T follicular helper cell (primary cell): ENCODE data around the gene RAD51B.
"Not testable (repeated sequence)": the region's sequence is repeated elsewhere in the genome, so short reads cannot be mapped to it uniquely, and the experiment has no call there.

Experiments used
- DNase-seq: peaks from one replicate; pipeline ENCODE4 v3.0.0-alpha.2; 2020; ENCODE audit warnings: low read depth

RAD51B gene

DNA sequence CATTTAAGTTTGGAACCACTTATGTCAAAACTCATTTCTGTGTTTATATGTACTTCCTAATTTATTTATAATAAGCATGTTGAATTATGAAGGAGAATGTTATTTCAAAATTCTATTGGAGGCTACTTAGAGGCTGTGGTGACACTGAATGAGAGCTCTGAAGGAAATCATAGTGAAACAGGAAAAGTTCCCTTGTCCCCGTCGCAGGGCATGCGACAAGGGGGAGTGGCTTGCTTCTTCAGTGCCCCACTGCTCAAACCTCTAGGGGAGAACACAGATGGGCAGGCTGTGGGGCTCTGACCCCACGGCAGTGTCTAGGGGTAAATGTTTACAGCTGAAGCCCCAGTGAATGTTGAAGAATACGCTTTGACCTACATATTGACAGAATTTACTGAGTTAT lies 261.9 kb downstream of the RAD51B start:
- no peak for DNase-seq

DNA sequence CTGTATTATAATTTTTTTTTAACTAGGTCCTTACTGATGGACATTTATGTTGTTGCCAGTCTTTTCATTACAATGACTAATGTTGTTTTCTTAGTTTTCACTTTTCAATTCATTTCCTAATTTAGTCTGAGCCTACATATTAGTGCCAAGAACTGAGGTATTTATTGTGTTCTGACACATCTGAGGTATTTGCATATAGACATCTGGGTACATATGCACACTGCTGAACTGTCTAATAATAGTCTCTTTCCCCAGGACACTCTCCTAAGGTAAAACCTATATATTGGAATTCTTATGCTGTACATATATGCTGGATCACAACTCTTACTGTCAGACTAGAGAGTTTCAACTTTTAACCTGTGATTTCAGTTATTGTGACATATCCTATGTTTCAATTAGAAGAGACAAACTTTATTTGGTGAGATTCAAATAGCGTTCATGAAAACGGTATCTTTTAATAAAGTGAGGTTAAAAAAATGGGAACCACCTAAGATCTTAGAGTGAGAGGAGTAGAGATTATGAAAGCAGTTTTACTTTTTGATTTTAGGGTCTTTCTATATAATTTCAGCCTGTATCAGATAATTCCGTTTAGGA lies 263.2 kb downstream of the RAD51B start:
- DNase-seq: no peak

DNA sequence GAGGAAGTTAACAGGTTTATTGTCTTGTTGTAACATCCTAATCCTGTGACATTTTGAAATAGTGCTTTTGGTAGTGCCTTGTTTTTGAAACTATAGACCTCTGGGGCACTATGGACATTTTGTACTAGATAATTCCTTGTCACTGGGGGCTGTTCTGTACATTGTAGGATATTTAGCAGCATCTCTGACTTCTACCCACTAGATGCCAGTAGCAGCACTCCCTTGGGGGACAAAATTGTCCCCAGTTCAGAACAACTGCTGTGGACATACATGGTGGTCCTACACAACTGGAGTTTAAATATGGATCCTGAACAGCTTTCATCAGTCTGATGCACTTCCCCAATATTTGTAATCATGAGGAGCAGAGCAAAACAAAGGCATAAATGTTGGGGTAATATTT lies 264.7 kb downstream of the RAD51B start:
- no peak for DNase-seq

DNA sequence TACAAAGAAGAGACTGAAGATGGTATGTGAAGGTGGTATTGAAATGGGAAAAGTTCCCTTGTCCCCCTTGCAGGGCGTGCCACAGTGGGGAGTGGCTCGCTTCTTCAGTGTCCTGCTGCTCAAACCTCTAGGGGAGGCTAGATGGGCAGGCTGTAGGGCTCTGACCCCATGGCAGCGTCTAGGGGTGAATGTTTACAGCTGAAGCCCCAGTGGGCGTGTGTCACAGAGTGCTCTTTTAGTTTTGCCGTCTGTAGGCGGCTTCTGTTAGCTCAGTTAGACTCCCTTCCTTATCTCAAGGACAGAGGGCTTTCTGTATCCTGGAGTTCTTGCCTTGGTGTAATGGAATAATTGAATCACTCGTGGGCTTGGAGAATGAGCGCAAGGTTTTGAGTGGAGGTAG lies 266.2 kb downstream of the RAD51B start:
- no peak for DNase-seq

DNA sequence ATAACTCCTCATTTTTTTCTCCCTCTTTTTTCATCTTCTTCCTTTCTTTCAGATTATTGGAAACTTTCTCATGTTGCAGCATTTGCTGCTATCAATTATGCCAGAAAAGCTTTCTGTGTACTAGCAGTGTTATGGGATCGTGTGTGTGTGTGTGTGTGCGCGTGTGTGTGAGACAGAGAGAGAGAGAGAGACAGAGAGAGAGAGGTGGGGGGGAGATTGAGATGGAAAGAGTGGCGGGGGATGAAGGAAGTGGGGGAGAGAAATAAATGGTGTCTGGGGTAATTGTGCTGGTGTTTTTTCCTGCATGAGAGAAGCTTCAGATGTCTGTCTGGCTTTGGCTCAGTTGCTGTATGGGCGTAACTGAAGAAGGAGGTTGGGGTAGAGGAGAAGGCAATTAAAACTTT lies 268.9 kb downstream of the RAD51B start:
- no peak for DNase-seq

DNA sequence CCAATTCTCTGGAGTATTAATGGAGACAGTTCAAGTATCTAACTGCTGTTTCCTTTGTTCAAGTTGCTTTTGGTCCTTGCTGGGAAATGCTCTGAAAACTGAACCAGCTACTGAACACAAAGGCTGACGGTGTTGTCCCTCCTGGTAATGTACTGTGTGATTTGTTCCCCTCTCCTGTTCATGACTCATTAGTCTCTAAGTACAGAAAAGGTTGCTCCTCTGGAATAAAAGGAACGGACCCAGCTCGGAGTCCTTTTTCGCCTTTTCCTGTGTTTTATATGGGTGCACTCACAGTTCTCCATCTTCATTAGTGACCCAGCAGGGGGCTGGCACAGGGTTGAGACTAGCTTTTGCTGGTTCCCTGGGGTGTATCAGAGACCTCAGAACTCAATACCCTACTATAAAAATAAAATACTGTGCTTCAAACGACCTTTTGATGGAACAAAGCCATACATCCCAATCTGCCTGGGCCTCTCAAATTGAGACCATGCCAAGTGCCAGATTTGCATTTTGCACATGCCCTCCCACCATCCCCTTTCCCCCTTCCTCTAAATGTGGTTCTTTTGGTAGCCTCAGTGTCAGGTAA lies 269.7 kb downstream of the RAD51B start:
- DNase-seq: no peak

DNA sequence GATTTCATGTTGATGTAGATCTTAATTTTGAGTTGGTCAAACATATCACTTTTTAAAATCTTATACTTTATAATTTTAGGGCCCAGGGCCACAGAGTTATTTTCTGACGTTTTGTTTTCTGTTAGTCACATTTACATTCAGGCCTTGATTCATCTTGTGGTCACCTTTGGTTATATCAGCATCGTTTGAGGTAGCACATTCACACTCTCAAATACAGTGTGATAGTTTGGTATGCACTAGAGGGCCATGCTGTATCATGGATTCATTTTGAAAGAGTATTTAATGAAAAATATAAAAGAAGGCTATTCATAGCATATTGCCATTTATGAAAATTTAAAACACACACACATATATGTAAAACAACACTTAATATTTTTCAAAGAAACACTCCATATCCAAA lies 274.6 kb downstream of the RAD51B start:
- no peak for DNase-seq

DNA sequence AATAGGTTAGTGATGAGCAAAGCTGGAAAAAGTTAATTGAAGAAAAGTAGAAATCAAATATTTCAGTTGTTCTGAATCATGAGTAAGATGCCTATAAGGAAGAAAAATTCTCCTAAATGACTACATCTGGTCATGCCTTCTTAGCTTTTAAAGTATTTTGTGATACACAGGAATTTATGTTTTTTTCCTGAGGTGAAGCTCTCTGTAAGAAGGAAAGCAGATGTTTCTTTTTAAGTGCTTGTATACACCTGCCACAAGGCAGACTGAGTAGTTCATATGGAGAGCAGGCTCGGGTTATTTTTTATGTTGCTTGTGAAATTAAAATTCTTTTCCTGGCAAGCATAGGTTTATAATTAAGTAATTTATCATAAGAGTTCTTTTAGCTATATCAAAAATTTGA lies 275.2 kb downstream of the RAD51B start:
- no peak for DNase-seq

DNA sequence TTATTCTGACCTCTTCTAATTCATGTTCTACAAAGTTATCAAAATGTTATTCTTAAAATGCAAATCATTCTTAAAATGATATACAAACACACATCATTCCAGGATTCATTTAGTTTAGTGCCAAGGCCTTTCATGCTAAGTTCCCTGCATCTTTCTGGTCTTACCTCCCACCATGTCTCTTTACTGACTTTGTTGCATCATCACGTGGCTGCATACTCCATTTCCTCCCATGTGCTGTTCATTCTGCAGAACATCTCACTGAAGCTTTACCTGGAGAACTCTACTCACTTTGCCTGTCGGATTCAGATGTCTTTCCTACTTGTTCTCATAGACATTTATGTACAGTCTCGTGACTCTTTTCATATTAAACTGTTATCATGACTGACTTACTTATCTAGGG lies 278.1 kb downstream of the RAD51B start:
- DNase-seq: no peak

DNA sequence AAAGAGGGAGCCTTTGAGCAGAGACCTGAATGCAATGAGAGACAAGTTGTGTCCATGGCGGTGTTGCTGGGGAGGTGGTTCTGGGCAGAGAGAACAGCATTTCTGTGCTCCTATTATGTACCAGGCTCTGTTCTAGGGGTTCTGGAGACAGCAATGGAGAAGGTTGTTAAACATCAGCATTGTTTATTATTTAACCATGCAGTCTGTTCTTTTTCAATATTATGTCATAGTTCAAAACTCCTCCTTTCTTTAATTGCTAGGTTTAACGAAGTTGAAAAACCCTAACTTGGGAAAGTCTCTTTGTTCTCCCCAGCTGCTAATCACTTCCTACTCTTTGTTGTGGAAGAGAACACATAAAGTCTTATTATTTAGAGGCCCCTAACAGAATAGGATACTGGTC lies 279.3 kb downstream of the RAD51B start:
- no peak for DNase-seq

DNA sequence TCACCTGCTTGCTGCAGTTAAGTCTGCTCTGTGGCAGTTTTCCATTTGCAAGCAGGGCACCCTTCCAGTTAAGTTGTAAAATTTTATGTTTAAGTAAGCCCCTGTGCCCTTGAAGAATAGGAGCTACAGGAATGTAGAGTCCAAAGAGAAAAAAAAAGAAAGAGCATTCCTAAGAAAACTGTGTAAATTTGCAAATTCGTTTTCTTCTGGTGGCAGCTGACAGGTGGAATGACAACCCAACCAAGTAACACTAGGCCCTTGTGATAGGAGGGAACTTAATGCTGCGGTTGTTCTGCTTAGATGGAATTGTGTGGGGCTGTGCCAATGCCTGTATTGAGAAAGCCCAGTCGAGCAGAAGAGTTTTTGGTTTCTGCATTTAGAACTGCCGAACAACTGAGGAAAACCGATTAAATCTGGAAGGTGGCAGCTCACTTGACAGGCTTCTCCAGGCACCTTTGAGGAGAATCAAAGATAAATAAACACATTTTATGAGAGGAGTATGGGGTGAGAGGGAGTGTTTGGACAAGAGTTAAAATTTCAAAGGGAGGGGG lies 280.0 kb downstream of the RAD51B start:
- no peak for DNase-seq

DNA sequence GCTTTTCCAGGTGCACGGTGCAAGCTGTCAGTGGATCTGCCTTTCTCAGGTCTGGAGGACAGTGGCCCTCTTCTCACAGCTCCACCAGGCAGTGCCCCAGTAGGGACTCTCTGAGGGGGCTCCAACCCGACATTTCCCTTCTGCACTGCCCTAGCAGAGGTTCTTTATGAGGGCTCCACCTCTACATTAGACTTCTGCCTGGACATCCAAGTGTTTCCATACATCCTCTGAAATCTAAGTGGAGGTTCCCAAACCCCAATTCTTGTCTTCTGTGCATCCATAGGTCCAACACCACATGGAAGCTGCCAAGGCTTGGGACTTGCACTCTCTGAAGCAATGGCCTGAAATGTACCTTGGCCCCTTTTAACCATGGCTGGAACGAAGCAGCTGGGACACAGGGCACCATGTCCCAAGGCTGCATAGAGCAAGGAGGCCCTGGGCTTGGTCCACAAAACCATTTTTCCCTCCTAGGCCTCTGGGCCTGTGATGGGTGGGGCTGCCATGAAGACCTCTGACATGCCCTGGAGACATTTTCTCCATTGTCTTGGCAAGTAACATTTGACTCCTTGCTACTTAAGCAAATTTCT lies 282.2 kb downstream of the RAD51B start:
- DNase-seq: not testable (repeated sequence)

DNA sequence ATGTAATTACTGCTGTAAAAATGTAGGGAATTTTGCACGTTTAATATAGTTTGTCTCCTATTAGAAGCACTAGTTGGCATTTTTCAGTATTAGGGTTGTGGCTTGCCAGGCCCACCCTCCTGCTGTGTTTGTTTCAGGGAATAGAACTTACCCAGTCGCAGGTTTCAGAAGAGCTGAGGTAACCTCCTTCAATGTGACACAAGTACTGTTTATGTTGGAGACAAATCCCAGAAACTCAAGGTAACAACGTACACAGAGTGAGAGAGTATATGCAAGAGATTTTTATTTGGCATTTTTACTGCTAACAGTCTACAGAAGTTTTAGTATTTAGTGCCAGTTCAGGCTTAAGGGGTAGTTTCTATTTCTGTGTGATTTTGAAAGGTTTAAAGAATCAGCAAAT lies 284.3 kb downstream of the RAD51B start:
- no peak for DNase-seq

DNA sequence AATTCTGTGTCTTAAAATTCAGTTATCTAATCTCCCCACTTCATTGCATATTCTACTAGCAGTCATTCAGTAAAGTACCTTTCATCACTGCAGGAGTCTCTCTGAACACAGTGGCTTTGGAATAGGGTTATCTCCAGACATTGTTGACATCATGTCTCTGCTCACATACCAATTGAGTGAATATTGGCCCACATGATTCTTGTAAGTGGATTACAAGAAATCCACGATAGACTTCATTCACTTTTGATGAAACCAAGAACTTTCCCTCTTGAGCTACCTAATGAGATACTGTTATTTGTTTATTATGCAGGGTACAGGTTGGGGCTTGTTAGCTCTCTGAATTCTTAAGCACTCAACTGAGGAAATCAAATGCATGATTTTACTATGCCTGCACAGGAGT lies 284.9 kb downstream of the RAD51B start:
- DNase-seq: no peak

DNA sequence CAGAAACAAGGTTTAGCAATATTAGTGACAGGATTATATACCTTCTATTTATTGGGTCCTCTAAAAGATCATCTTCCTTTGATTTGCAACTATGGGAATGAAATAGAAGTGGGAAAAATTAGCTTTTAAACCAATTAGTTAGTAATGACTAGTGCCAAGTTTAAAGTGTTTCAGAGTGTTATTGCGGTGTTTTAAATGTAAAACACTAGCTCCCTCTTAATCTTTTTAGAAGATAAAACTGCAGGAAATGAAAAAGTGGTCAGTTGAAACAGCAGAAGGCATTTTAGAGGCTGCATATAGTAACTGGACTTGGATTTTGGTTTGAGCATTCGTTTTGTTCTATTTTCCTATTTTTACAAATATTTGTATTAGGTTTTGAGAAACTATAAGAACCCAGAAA lies 286.2 kb downstream of the RAD51B start:
- no peak for DNase-seq

DNA sequence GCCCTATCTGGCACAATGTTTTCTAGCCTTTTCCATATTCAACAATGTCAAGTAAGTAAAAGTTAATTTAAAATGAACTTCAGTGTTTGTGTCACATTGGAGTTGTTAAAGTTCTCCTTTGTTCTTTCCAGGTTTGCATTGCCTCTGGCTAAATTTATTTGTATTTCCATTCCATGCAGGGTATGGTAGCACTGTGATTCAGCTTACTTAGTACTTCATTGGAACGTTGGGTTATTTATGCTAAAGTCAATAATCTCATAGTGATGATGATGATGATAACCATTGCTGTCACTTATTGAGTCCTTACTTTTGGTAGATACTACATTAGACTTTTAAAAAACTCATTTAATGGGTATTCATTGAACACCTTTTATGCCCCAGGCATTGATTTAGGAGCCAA lies 286.9 kb downstream of the RAD51B start:
- DNase-seq: no peak

DNA sequence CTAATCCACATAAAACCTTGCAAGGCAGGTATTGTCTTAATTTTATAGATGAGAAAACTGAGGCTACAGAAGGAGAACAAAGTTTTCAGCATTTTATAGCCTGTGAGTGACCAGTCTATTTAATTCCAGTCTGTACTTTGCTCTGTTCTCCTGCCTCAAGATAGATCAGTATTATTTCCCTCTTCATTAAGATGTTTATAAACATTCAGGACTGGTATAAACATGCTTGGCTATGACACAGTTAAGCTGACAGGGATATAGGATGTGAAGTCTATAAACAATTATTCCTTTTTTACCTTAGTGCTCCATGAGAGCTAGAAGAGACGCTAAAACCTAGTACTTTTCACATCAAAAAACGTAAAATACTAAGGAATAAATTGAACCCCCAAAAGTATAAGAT lies 287.3 kb downstream of the RAD51B start:
- DNase-seq: no peak

DNA sequence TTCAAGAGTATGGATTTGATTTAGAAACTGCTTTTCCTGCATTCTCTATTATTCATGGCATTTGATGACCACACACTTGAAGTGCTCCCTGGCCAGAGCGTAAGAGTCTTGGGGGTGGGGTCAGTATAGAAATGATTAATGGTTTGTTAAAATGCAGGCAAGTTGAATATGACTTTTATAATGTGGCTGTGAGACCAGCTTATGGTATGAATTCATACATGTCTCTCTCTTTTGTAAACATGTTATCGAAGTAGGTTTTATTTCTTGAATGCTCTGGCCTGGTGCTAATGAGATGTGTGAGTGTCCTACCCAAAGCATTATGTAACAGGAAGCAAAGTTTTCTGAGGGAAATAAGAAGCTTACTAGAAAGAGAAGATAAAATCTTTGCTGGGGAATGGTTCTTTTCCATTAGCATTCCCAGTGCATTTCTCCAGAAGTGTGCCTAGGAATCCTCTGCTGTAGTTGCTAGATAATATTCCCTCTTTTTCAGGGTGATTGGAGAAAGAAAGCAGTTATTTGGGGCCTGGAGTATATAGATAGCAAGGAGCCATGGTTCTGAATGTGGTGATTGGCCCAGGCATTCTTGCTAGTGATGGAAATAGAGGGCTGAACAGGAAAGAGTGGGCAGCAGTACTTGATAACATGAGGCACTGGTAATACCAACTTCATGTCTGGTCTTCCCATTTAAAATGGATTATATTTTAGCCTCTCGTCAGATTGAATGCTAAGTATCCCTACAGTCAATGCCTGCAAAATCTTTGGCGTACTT lies 289.7 kb downstream of the RAD51B start:
- DNase-seq: no peak

DNA sequence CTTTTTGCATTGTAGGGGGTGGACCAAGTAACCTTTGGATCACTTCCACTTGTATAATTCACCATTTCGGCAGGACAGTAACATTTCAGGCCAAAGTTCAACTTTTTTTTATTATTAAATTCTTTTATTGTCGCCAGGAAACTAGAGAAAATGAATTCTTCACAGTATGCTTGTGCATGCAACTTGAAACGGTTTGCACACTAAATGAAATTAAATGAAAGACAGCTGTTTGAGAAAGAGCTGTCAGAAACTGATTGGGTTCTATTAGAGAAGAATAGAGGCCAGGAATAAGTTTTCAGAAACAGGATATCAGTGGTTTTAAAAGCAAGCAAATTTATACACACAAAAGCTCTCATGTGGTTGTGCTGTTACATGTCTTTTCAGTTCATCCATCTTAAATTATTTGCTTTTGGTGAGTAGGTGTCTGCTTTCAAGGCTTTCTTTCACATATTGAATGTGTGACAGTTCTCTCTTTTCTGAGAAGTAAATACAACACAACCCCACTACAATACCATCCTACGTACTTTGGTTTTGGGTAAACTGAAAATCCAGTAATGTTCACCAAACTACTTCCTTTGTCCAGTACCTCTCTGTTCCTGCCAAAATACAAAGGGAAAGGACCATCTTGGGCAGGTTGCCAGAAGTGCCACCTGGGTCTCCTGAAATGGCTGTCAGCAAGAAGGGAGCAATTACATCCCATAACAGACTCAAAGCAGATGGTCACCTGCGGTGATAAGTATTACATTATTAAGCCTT lies 291.7 kb downstream of the RAD51B start:
- DNase-seq: no peak

DNA sequence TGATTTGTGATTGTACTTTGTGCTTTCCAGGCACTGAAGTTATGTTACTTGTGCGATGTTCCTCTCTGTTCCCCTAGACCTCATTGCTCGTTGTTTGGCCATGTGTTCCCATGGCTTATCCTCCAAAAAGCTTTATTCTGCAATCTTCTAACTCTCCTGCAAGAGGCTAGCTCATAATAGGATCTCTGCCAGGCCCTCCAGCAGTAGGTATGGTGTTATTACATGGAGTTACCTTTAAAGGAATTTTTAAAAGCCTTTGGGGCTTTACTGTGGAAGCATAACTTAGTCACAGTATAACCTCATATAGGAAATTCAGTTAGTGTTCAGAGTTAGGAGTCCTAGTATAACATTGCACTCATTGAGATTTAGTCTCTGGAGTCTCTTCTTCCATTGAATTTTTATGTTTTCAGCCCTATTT lies 292.3 kb downstream of the RAD51B start:
- no peak for DNase-seq

DNA sequence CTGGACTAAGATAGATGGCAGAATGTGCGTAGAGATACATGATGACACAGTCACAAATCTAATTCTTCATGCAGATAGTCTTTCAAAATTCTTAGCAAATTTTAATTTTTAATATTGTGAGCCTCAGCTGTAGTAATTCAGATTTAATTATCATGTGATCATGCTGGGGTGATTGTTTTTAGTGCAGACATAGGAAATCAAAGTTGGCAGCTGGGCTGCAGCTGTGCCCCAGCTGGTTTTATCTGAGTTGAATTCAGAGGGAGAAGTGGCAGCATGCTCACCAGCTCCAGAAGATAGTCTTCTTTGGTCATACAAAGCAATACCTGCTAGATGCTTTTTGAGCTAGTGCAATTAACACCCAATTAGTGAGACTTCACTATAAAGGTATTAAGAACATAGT lies 292.9 kb downstream of the RAD51B start:
- DNase-seq: no peak

DNA sequence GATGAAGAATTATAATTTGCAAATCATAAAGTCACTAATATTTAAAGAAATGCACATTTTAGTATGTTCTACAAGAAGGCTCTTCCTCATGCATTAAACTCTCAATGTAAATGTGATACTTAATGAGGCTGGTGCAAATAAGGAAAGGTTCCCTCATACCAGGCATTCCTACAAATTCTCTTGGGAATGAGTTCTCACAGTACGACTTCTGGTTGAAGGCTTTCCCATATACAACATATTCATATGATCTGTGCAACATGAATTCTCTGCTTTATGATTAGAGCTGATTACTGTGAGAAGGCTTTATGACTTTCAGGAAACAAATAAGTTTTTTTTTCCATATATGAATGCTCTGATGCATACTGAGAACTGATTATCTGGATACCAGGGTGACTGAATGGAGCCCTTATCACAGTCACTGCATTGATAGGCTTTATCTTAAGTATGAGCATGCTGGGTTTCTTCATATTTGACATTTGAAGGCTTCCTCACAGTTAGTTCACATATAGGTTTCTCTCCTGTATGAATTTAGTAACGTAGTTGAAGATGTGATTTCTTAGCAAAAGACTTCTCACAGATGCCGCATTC lies 293.9 kb downstream of the RAD51B start:
- no peak for DNase-seq
